SU-DHL-6 (cell line): ENCODE measurements around the gene GGT1.

Experiments
- CTCF ChIP-seq: fragments of 200-600 bp; sonication (generic); IDR thresholded peaks from one replicate; pipeline ENCODE4 v1.5.1; 2017; ENCODE audit warnings: antibody characterized with exemption, mild to moderate bottlenecking, low read length, moderate library complexity; ENCODE audit not compliant: insufficient read depth, poor library complexity, severe bottlenecking
- EZH2phosphoT487 ChIP-seq: fragments of 200-600 bp; sonication (generic), shearing (Covaris generic); conservative IDR thresholded peaks from 2 replicates; pipeline ENCODE4 v1.6.1; 2018; ENCODE audit warnings: mild to moderate bottlenecking, antibody characterized with exemption, low read length, moderate library complexity, mixed read lengths

- TF ChIP-seq EZH2phosphoT487 (no peak), CTCF (no peak)
Measured at GRCh38 chr22:24599514-24599913, 3.5 kb upstream of the GGT1 start.
